ENCODE measurements around the gene SPOUT1.
"Not testable (repeated sequence)": the region's sequence is repeated elsewhere in the genome, so short reads cannot be mapped to it uniquely, and the experiment has no call there.

Gene SPOUT1

GRCh38 chr9:128829477-128830251 is at the start of gene SPOUT1:
SPOUT1 (minus strand) TSS chr9:128829794; CDS start chr9:128829780, 14 bp downstream.
- peak; percentile 96 for DNase-seq

- DNase-seq: no peak
These were observed 48.3 kb upstream of the SPOUT1 start for GRCh38 chr9:128877852-128878251.

GRCh38 chr9:128870941-128871265 is 41.3 kb upstream of the SPOUT1 start:
- DNase-seq: not testable (repeated sequence)

- no peak for DNase-seq
These were observed 40.7 kb upstream of the SPOUT1 start for GRCh38 chr9:128870128-128870940.

- peak; percentile 99 for DNase-seq
These were observed 34.1 kb upstream of the SPOUT1 start for GRCh38 chr9:128863647-128864046.

GRCh38 chr9:128862401-128862851 is 32.8 kb upstream of the SPOUT1 start:
- DNase-seq: no peak

- DNase-seq: no peak
These were observed 31.9 kb upstream of the SPOUT1 start for GRCh38 chr9:128861501-128861900.

GRCh38 chr9:128860937-128861336 is 31.3 kb upstream of the SPOUT1 start:
- no peak for DNase-seq

- DNase-seq: not testable (repeated sequence)
These were observed 28.9 kb upstream of the SPOUT1 start for GRCh38 chr9:128858476-128858875.

GRCh38 chr9:128854454-128854853 is 24.9 kb upstream of the SPOUT1 start:
- not testable (repeated sequence) for DNase-seq

- not testable (repeated sequence) for DNase-seq
These were observed 23.1 kb upstream of the SPOUT1 start for GRCh38 chr9:128852646-128853045.

GRCh38 chr9:128851779-128852600 is 22.4 kb upstream of the SPOUT1 start:
- DNase-seq: not testable (repeated sequence)

GRCh38 chr9:128851024-128851423 is 21.4 kb upstream of the SPOUT1 start:
- DNase-seq: not testable (repeated sequence)

GRCh38 chr9:128847803-128848202 is 18.2 kb upstream of the SPOUT1 start:
- DNase-seq: no peak

GRCh38 chr9:128846680-128847030 is 17.1 kb upstream of the SPOUT1 start:
- DNase-seq: no peak

GRCh38 chr9:128845186-128845931 is 15.8 kb upstream of the SPOUT1 start:
- no peak for DNase-seq

- DNase-seq: not testable (repeated sequence)
These were observed 13.6 kb upstream of the SPOUT1 start for GRCh38 chr9:128843171-128843570.

- DNase-seq: no peak
These were observed 12.3 kb upstream of the SPOUT1 start for GRCh38 chr9:128841694-128842492.

- DNase-seq: no peak
These were observed 10.9 kb upstream of the SPOUT1 start for GRCh38 chr9:128840524-128840923.

- no peak for DNase-seq
These were observed 8.7 kb upstream of the SPOUT1 start for GRCh38 chr9:128838338-128838737.

- no peak for DNase-seq
These were observed 7.0 kb upstream of the SPOUT1 start for GRCh38 chr9:128836509-128837145.
